ENCODE data around the gene ARHGAP15.
"Not testable (repeated sequence)": the region's sequence is repeated elsewhere in the genome, so short reads cannot be mapped to it uniquely, and the experiment has no call there.

Gene ARHGAP15

GRCh38 chr2:143532061-143532460 lies 402.8 kb downstream of the ARHGAP15 start:
- no peak for DNase-seq

DNA sequence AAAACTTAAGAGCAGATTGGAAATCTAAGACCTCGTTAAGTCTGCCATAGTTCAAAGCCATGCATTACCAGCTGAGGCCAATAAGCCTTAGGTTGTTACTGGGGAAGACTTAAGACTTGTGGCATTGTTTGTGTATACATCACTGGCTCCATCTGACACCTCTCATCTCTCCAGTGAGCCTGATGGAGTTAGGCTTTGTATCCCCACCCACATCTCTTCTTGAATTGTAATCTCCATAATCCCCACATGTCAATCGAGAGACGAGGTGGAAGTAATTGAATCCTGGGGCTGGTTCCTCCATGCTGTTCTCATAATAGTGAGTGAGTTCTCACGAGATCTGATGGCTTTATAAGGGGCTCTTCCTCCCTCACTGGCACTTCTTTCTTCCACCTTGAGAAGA lies 404.6 kb downstream of the ARHGAP15 start:
- no peak for DNase-seq

- DNase-seq, result no peak
These were observed 406.6 kb downstream of the ARHGAP15 start for GRCh38 chr2:143535802-143536201.

DNA sequence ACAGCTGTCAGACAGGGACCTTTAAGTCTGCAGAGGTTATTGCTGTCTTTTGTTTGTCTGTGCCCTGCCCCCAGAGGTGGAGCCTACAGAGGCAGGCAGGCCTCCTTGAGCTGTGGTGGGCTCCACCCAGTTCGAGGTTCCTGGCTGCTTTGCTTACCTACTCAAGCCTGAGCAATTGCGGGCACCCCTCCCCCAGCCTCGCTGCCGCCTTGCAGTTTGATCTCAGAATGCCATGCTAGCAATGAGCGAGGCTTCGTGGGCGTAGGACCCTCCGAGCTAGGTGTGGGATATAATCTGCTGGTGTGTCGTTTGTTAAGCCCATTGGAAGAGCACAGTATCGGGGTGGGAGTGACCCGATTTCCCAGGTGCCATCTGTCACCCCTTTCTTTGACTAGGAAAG lies 412.7 kb downstream of the ARHGAP15 start:
- not testable (repeated sequence) for DNase-seq

GRCh38 chr2:143545059-143545948 lies 416.1 kb downstream of the ARHGAP15 start:
- DNase-seq, result no peak

DNA sequence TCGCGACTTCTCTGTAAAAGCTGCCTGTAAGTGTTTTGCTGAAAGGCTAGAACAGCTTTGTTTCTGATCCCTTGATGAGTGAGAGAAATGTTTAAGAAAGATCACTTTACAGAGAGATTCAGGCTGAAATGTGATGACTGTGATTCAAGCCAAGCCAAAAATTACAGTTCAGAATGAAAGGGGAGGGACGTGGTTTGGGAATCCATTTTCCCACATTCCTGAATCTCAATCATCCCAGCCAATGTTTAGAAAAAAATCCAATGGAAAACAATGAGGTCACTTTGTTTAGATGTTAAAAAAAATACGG lies 416.7 kb downstream of the ARHGAP15 start:
- peak; percentile 18 for DNase-seq

DNA sequence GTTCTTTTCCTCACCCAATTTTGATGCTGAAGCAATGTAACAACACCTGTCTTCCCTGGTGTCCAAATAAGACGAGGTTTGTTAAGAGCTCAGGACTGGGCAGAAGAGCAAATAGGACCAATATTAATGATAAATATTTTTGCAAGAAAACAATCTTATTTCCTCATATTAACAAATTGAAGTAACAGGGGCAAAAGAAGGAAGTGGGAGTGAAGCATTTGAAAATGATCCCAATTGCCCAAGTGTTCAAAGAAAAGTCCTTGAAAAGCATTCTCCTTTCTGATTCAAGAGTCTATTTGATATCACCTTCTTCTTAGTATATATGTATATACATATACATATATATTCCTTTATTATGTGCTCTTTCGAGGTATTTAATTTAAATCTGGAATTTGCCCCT lies 418.8 kb downstream of the ARHGAP15 start:
- no peak for DNase-seq

DNA sequence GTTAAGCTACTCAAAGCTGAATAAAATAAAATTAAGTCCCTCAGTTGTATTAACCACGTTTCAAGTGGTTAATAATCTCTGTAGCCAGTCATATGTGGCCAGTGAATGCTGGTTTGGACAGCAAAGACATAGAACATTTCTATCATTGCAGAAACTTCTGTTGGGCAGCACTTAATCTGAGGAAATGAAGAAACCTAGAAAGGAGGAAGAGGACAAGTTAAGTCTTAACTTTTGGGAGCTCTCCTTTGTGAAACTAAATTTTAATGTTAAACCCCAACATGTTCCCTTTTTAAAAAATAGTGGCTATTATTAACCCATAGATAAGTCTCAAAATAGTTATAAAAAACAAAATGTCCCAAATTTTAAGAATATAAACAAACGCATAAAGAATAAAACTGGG lies 421.3 kb downstream of the ARHGAP15 start:
- no peak for DNase-seq

DNA sequence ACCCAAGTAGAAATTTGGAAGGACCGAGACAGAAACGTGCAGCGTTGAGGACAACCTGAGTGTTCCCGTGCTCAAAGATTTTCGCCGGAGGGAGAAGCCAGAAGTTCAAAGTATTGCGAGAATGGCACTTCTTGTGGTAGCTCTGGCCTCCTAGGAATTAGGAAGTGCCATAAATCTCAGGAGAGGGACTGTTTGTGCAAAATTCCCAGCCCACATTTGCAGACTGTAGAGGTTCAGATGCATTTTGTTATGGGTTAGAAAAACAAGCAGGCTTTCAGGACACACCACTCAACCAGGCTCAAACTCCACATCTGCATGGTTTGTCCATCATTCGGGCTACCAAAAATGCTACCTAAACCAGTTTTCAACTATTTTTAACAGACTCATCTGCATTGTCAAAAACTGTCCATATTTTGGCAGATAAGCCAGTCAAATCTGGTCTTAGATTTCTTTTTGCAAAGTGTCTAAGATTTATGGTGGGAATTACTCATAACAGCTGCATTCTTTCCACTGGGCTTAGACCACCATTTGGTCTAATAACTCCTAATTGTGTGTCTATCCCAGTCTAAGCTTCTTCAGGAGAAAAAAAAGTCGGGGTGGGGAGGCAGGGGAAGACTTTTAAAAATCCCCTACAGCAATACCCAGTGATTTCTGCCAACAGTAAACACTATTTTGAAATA lies 422.9 kb downstream of the ARHGAP15 start:
- DNase-seq, result peak; percentile 28

DNA sequence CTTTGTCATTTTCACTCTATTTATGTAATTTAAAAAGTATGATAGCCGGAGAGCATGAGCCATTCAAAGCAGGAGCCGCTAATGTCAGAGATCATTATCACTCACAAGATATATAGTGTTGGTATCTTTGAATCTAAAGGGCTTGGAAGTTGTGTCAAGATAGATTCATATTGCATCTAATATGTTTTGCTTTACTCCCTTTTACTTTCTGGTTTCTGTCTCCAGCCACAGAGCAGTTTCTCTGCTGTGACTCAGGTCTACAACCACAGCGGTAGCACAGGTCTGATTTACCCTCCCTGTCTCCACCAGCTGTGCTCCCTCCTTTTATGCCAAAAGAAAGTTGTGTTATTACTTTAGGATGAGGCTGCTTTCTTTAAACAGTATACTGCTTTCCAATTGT lies 424.0 kb downstream of the ARHGAP15 start:
- DNase-seq, result no peak

DNA sequence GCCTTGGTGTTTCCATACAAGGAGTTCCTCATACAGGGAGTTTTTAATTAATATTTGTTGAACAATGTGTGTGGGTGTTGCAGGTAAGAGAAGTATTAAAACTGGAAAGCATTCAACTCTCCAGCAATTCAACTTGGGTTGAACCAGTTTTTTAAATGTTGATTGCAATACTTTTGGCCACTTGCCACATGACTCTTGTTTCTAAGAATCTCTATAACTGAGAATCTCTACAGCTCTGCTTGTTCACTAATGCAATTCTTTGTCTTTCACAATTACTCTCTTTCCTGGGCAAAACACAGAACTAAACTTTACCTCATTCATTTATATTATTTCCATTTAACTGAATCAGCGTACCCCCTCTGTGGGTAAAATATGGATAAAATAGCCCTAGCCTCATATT lies 429.4 kb downstream of the ARHGAP15 start:
- no peak for DNase-seq

- no peak for DNase-seq
These were observed 429.9 kb downstream of the ARHGAP15 start for GRCh38 chr2:143559147-143559546.

GRCh38 chr2:143560724-143561123 lies 431.5 kb downstream of the ARHGAP15 start:
- no peak for DNase-seq

DNA sequence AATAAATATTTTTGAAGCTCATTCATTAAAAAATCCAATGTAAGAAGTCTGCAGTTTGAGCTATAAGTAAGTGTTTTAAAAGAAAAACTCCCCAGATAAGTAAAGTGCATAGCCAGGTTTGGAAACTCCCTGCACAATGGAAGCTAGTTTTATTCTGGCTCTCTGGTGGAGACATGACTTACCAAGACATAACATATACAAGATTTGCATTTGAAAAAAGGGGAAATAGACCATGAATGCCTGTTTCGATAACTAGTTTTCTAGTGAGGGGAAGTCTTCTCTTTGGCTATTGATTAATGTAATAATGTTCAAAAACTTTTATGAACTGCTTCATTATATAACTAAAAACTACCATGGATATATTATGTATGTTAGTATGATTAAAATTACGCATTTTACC lies 435.2 kb downstream of the ARHGAP15 start:
- DNase-seq, result no peak

GRCh38 chr2:143571747-143572146 lies 442.5 kb downstream of the ARHGAP15 start:
- DNase-seq, result no peak

DNA sequence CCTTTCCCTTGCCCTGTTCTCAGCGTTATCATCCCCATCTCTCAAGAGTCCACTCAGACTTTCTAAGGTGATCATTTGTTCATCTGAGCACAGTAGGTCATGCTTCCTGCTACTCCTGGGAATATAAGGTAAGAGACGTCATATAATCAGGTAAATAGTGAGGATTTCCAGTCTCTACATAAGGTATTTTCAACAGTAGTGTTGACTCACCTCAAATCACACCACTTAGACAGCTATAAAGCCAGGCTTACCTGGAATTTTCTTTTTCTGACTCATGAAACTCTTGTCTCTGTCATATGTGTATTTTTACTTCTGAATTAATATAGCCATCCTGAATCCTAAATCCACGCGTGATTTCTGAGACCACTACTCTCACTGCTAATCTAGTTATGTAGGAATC lies 443.2 kb downstream of the ARHGAP15 start:
- no peak for DNase-seq

DNA sequence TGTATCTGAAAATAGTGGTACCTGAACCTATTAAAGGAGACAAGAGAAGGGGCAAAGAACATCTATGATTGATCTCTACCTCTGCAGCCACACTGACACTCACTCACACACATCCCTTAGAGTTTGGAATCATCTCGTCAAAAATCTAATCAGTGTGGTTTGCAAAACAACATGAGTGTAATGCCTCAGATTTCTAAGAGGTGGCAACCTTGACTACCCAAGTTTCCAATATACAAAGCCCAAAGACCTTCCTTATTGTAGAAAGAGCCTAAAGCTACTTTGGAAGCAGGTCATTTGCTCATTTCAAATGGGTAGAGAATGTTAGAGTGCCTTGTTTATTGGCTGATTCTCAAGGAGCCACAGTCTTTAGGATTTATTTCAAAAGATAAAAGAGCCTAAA lies 444.9 kb downstream of the ARHGAP15 start:
- no peak for DNase-seq

- DNase-seq, result no peak
These were observed 446.1 kb downstream of the ARHGAP15 start for GRCh38 chr2:143575340-143575739.

GRCh38 chr2:143577489-143577888 lies 448.3 kb downstream of the ARHGAP15 start:
- DNase-seq, result no peak

GRCh38 chr2:143579456-143579855 lies 450.2 kb downstream of the ARHGAP15 start:
- DNase-seq, result no peak

GRCh38 chr2:143581134-143581533 lies 451.9 kb downstream of the ARHGAP15 start:
- DNase-seq, result no peak

- DNase-seq, result no peak
These were observed 453.0 kb downstream of the ARHGAP15 start for GRCh38 chr2:143582046-143582747.

- no peak for DNase-seq
These were observed 455.7 kb downstream of the ARHGAP15 start for GRCh38 chr2:143584936-143585335.

Measured in right kidney (tissue), 1 donor.